ENCODE data around the gene CRELD1.

CRELD1 gene, protein sequence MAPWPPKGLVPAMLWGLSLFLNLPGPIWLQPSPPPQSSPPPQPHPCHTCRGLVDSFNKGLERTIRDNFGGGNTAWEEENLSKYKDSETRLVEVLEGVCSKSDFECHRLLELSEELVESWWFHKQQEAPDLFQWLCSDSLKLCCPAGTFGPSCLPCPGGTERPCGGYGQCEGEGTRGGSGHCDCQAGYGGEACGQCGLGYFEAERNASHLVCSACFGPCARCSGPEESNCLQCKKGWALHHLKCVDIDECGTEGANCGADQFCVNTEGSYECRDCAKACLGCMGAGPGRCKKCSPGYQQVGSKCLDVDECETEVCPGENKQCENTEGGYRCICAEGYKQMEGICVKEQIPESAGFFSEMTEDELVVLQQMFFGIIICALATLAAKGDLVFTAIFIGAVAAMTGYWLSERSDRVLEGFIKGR

DNA sequence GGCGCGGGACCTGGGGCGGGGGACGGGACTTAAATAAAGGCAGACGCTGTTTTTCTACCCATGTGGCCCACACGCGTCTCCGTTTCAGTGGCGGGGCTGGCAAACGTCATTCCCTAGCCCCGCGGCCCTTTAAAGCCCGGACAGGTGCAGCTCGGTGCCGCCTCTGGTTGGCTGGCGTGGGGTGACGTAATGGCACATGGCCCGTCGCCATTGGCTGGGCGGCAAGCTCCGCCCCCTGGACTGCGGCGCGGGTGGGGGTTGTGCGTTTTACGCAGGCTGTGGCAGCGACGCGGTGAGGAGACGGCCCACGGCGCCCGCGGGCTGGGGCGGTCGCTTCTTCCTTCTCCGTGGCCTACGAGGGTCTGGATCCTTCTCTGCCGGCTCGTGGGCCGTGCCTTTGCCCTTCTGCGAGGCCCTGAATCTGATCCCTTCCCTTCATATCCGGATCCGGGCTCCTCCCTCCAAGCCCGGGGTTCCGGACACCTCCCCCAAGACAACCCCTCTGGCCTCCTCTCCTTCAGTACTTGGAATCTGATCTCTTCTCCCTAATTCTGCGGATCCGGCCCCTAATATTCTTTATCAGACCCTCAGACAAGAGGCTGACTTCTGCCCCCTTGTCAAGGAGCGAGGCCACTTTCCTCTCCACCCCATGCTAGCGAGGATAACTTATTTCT is at the start of gene CRELD1:
Gene CRELD1 (plus strand): TSS at position 274 of the 674 bp plus-strand sequence. CDS start 605 bp downstream, outside the sequence.
- TF ChIP-seq, protein P1, sequence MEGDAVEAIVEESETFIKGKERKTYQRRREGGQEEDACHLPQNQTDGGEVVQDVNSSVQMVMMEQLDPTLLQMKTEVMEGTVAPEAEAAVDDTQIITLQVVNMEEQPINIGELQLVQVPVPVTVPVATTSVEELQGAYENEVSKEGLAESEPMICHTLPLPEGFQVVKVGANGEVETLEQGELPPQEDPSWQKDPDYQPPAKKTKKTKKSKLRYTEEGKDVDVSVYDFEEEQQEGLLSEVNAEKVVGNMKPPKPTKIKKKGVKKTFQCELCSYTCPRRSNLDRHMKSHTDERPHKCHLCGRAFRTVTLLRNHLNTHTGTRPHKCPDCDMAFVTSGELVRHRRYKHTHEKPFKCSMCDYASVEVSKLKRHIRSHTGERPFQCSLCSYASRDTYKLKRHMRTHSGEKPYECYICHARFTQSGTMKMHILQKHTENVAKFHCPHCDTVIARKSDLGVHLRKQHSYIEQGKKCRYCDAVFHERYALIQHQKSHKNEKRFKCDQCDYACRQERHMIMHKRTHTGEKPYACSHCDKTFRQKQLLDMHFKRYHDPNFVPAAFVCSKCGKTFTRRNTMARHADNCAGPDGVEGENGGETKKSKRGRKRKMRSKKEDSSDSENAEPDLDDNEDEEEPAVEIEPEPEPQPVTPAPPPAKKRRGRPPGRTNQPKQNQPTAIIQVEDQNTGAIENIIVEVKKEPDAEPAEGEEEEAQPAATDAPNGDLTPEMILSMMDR (IDR thresholded peaks at IDR 0.05; ENCODE audit: low read depth, low read length, missing control alignments): no peak
- peak within 1 kb of the TSS; percentile 52 for H3K4me3 ChIP-seq (replicated peaks; ENCODE audit: low read depth, low read length)
- DNase-seq (ENCODE audit: extremely low read depth, low read depth): peak; percentile 75

DNA sequence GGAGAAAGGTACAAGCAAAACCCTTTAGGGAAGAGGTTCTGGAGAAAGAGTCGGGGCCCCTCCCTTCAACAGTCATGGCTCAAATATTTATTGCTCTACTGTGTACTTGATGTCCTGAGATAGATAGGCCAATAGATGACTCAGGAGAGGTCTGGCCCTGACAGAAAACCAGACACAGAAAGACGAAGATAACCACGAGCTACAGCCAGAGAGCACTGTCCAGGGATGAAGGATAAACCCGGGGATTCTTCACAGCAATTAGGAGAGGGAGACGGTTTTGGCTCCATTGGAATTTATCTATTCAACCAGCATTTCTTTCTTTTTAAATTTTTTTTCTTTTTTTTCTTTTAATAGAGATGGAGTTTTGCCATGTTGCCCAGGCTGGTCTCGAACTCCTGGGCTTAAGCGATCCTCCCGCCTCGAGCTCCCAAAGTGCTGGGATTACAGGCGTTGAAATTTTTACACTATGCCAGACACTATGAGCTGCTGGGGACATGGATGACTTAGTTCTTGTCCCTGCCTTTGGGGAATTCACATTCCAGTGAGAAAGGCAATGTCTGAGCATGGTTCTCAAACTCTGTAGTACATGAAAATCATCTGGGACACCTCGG is 49.0 kb upstream of the CRELD1 start:
- peak; percentile 60 for DNase-seq (ENCODE audit: extremely low read depth, low read depth)
- no peak overlapping the region for H3K4me3 ChIP-seq (replicated peaks; ENCODE audit: low read depth, low read length)
- TF ChIP-seq, protein P1 (IDR thresholded peaks at IDR 0.05; ENCODE audit: low read depth, low read length, missing control alignments): no peak

DNA sequence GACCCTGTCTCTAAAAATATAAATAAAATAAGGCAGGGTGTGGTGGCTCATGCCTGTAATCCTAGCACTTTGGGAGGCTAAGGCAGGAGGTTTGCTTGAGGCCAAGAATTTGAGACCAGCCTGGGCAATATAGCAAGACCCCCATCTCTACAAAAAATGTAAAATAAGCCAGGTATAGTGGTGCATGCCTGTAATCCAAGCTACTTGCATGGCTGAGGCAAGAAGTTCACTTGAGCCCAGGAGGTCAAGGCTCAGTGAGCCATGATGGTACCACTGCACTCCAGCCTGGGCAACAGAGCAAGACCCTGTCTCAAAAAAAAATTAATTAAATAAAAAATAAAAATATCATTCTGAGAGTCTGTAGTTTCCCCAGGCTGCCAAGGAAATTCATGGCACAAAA is 47.3 kb upstream of the CRELD1 start:
- TF ChIP-seq, protein P1 (IDR thresholded peaks at IDR 0.05; ENCODE audit: low read depth, low read length, missing control alignments): no peak
- DNase-seq (ENCODE audit: extremely low read depth, low read depth): no peak

DNA sequence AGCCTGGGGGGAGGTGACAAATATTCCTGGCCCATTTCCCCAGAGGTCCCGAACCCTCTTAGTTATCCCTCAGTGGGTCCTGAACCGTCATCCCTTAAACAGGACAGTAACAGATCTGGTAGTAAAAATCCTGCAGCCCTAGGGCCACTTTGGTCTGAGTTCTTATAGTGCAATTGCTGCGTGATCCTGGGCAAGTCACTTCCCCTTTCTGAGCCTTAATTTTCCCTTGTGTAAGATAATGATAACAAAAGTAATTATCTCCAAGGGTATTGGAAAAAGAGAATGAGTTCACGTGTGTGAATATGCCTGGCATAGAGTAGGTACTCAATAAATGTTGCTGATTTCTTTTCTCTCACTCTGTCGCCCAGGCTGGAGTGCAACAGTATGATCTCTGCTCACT is 46.2 kb upstream of the CRELD1 start:
- DNase-seq (ENCODE audit: extremely low read depth, low read depth): no peak
- H3K4me3 ChIP-seq (replicated peaks; ENCODE audit: low read depth, low read length): no peak overlapping the region
- TF ChIP-seq, protein P1 (IDR thresholded peaks at IDR 0.05; ENCODE audit: low read depth, low read length, missing control alignments): no peak

More for the DNA sequence above, 47.3 kb upstream of the CRELD1 start:
- H3K4me3 ChIP-seq (replicated peaks; ENCODE audit: low read depth, low read length): no peak overlapping the region

DNA sequence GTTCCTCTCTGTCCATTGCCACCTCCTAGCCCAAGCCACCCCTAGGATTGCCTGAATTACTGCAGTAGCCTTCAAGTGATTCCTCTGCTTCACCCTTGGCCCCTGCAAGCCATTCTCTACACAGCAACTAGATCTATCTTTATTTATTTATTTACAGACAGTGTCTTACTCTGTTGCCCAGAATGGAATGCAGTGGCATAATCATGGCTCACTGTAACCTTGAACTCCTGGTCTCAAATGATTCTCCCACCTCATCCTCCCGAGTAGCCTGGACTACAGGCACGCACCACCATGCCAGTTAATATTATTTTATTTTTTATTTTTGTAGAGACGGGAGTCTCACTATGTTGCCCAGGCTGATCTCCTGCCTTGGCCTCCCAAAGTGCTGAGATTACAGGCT is 45.1 kb upstream of the CRELD1 start:
- TF ChIP-seq, protein P1 (IDR thresholded peaks at IDR 0.05; ENCODE audit: low read depth, low read length, missing control alignments): no peak
- no peak for DNase-seq (ENCODE audit: extremely low read depth, low read depth)
- H3K4me3 ChIP-seq (replicated peaks; ENCODE audit: low read depth, low read length): no peak overlapping the region

DNA sequence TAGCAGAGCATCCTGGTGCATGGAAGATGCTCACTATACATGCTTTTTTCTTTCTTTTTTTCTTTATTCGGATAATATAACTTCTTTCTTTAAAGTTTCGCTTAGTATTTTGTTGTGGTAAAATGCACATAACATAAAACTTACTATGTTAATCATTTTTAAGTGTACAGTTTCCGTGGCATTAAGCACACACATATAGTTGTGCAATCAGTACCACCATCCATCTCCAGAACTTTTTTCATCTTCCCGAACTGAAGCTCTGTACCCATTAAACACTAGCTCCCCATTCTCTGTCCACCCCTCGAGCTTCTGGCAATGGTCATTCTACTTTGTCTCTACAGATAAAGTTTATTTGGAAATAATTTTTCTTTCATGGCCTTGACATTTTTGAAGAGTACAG is 44.2 kb upstream of the CRELD1 start:
- TF ChIP-seq, protein P1 (IDR thresholded peaks at IDR 0.05; ENCODE audit: low read depth, low read length, missing control alignments): no peak
- no peak overlapping the region for H3K4me3 ChIP-seq (replicated peaks; ENCODE audit: low read depth, low read length)
- DNase-seq (ENCODE audit: extremely low read depth, low read depth): no peak

All from HFF-Myc (cell line).